Right lung (tissue), 5 donors: ENCODE measurements around the gene CST9L. TPM values are rescaled to one million over a fixed set of nuclear protein-coding genes. Genes with fewer than 3 reads are reported as not detected.
"Not testable (repeated sequence)": the region's sequence is repeated elsewhere in the genome, so short reads cannot be mapped to it uniquely, and the experiment has no call there.

ENCODE experiments used
- DNase-seq, 2 donors: peaks; one replicate each; pipeline ENCODE4 v3.0.0-alpha.2; 2013
- polyA plus RNA-seq, 5 donors: library from polyadenylated mRNA; unstranded; fragments of 120-200 nt; gene quantifications; one replicate each; pipeline versions ENCODE4 v1.2.1 to v1.2.3, GENCODE V29; 2013; ENCODE audit warnings: inconsistent platforms in 1 of 5, low replicate concordance in 1 of 5; ENCODE audit not compliant: insufficient read length in 5 of 5, insufficient read depth in 1 of 5

The CST9L gene
- polyA plus RNA-seq, 5 donors, result not detected

- no peak for DNase-seq
Measured at GRCh38 chr20:23586735-23587525, 18.6 kb upstream of the CST9L start.

GRCh38 chr20:23585808-23586734, 17.8 kb upstream of the CST9L start:
- DNase-seq, result no peak

- no peak for DNase-seq
Measured at GRCh38 chr20:23585449-23585807, 17.1 kb upstream of the CST9L start.

- no peak for DNase-seq
Measured at GRCh38 chr20:23584434-23585199, 16.3 kb upstream of the CST9L start.

- DNase-seq, result no peak
Measured at GRCh38 chr20:23583526-23583925, 15.2 kb upstream of the CST9L start.

GRCh38 chr20:23582293-23582692, 14.0 kb upstream of the CST9L start:
- no peak for DNase-seq

GRCh38 chr20:23581833-23582232, 13.5 kb upstream of the CST9L start:
- not testable (repeated sequence) for DNase-seq

- no peak for DNase-seq
Measured at GRCh38 chr20:23574977-23575376, 6.7 kb upstream of the CST9L start.

- no peak for DNase-seq
Measured at GRCh38 chr20:23570178-23570760, 2.0 kb upstream of the CST9L start.

- DNase-seq, result no peak
Measured at GRCh38 chr20:23569570-23569969, 1.3 kb upstream of the CST9L start.

GRCh38 chr20:23568971-23569330, 667 bp upstream of the CST9L start:
- no peak for DNase-seq

GRCh38 chr20:23566199-23566932, 1.9 kb downstream of the CST9L start:
- no peak for DNase-seq

GRCh38 chr20:23565503-23566045, 2.7 kb downstream of the CST9L start:
- DNase-seq, result no peak

GRCh38 chr20:23564927-23565326, 3.4 kb downstream of the CST9L start:
- no peak for DNase-seq

GRCh38 chr20:23562721-23563342, 5.5 kb downstream of the CST9L start:
- no peak for DNase-seq

- no peak for DNase-seq
Measured at GRCh38 chr20:23554401-23554800, 13.9 kb downstream of the CST9L start.

- no peak for DNase-seq
Measured at GRCh38 chr20:23551786-23552185, 16.5 kb downstream of the CST9L start.

GRCh38 chr20:23551383-23551782, 16.9 kb downstream of the CST9L start:
- DNase-seq, result no peak

GRCh38 chr20:23550227-23550626, 18.1 kb downstream of the CST9L start:
- no peak for DNase-seq

GRCh38 chr20:23548408-23548807, 19.9 kb downstream of the CST9L start:
- DNase-seq, result no peak
